CD4-positive, alpha-beta T cell treated with Interleukin-6 at 100 ng/mL for 8 hours (primary cell): ENCODE results near the gene HUS1B.

Experiments used
- DNase-seq: peaks from one replicate; pipeline ENCODE4 v3.0.0-alpha.2; 2020; ENCODE audit warnings: mixed read lengths, low spot score

Gene HUS1B

DNA sequence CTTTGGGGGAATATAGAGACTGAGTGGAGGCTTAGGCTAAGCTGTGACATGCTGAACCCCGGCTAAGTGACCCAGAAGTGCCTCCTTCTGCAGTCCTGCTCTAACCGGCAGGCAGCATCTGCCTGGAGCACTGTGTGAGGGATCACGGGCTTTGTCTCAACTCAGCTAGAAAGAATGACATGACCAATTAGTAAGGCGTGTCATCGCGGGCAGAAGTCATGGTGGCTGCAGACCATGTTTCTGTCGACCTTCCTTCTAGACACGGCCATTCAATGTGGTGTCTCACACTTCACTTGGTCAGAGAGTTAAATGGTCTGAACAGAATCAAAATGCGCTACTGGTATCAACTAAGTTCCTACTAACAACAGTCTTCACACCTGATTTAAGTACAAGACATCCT is 35.0 kb downstream of the HUS1B start:
- DNase-seq = no peak

DNA sequence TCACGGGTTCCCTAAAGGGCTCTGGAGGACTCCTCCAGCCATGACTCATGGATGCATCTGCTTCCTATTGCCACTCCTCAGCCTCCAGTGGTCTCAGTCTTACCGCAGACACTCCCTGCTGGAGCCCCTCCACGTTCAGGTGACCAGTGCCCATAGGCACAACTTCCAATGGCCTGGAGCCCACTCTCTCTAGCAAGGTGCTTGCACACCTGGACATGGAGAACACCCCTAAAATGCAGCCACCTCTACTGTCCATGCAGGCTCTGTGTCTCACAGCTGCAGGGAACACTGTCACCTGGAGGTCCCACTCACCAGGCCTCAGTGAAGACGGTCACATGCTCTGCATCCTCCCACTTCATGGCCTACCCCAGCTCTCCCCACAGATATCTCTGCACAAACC is 36.0 kb downstream of the HUS1B start:
- DNase-seq = no peak

DNA sequence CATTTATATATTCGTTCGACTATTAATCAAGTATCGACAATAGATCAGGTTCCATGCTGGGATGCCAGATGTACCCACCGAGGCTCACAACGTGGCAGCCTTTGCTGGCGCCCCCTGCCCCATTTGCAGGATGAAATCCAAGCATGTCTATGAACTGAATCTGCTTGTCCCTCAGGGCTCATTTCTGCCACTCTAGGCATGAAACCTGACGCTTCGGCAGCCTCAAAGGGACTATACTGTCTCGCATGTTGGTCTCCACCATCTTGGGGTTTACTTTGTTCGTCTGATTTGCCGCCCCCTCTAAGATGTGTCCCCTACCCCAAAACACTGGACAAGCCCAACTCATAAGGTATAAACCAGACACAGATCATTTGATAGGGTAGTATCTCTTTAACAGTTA is 36.7 kb downstream of the HUS1B start:
- DNase-seq = no peak

DNA sequence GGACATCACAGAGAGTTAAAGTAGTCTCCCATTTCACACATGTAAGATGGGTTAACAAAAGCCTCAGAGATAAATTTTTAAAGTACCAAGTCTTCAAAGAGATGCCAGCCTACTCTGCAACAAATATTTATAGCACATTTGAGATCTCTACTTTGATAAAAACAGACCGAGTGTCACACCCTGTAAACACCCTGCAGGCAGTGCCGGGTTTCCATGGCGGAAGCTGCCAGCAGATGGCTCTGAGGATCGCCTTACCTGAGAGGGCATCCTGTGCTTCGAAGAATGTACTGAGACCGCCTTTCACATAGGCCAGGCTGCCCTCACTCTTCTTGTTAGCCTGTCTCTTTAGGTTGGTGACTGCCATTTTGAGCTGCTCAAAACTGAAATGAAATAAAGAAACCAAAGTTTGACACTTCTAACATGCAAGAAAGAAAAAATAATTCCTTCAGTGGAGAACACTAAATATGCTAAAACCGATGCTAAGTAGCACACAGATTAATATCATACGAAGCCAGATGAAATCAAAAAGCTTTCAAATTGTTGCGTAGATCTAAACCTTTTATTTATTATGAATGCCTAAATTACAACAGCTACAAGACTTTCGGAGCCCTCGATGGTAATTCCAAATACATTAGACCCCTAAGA is 39.3 kb downstream of the HUS1B start:
- no peak for DNase-seq

DNA sequence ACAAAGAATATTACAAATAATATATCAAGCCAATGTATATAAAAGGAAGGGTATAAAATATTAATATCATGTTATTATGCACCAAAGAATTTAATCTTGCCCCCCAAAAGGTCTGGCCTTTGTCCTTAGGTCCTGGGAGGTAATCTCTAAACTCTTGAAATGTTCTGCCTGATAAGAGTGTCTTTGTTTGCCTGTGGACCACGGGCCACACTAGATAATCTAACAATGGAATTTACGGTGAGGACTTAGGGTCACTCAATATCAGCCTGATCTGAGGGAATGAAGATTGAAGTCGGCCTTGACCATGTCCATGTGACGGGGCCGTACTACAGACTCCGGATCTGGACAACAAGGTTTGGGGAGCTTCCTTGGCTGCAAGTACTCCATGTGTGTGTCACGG is 42.9 kb downstream of the HUS1B start:
- DNase-seq = no peak

DNA sequence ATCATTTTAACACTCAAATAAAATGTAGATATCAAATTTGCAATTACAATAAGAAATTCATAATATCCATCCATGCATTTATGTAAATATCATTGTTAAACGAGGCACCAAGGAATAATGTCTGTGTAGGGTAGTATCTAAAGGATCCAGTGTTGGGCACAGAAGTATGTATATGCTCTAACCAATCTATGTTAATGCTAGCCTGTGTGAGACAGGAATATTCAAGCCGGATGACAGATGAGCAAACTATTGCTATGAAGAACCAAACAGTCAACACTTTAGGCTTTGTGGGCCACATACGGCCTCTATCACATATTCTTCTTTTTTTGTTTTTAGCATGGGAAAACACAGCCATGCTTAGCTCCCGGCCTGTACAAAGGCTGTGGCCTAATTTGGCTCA is 45.0 kb downstream of the HUS1B start:
- no peak for DNase-seq

DNA sequence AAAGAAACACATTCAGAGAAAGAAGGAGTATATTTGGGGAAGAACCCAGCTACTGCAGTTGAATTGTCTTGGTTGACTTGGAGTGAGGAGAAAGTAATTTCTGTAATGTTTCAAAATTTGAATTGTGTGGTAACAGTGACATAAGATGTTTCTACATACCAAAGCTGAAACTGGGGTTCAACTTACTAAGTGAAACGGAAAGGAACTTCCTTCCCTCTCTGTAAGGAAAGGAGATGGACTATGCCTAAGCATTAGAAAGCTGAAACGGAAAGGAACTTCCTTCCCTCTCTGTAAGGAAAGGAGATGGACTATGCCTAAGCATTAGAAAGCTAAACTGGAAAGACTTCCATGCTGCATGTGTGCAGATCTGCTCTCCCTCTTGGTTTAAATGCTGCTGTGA is 46.0 kb downstream of the HUS1B start:
- DNase-seq = no peak

DNA sequence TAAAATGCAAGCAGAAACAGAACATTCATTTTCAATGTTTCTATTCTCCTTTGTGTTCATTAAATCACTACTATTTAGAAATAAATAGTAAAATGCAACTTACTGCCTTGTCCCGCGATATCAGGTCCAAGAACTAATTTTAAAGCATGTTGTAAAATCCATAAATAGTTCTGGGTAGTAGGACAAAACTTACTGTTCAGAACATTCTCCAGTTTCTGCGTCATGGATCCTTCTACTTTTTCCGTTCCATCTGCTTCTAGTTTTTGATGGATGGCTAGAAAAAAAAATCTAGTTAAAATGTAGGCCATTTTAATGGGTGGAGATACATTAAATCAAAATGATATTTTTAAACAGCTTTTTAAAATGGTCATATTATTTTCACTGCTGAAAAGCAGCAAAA is 47.0 kb downstream of the HUS1B start:
- no peak for DNase-seq

DNA sequence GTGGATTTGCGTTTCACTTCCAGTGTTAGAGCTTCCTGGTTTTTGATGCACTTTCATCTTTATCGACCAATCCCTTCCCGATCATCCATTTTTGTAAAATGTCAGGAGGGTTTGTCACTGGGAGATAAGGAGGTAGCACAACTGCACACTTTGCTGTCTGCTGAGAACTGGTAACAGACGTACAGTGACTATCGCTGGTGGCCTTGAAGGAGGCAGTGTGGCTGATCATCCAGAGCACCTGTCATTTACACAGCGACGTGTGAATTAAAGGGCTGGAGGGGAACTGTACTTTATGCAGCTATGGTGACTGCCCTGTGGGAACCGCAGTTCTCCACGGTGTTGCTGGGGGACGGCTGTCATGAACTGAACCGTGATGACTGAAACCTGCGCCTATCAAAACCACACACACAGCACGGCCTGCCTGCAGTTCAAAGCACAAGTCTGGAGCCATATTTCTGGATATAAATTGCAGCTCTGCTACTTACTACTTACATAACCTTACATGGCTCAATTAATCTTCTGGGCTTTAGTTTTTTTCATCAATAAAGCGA is 50.0 kb downstream of the HUS1B start:
- DNase-seq = no peak
